Prostate gland (tissue), 2 donors: ENCODE measurements around the gene ZNF385D.

Experiments used
- POLR2A ChIP-seq: fragments of 450-650 bp; IDR thresholded peaks from one replicate; pipeline ENCODE4 v1.6.1; 2016; ENCODE audit warnings: antibody characterized with exemption, mild to moderate bottlenecking
- TF ChIP-seq, protein P1 (sequence below), 4 experiments: fragments of 200-600 bp in 2 of 4; fragments of 450-650 bp in 2 of 4; sonication (generic) in 2 of 4; IDR thresholded peaks; 1 replicate in 3 of 4; 2 replicates in 1 of 4; pipeline ENCODE4 v1.5.1; 2016 to 2019; ENCODE audit warnings: antibody characterized with exemption in 4 of 4, mild to moderate bottlenecking in 2 of 4, moderate library complexity in 2 of 4

DNA sequence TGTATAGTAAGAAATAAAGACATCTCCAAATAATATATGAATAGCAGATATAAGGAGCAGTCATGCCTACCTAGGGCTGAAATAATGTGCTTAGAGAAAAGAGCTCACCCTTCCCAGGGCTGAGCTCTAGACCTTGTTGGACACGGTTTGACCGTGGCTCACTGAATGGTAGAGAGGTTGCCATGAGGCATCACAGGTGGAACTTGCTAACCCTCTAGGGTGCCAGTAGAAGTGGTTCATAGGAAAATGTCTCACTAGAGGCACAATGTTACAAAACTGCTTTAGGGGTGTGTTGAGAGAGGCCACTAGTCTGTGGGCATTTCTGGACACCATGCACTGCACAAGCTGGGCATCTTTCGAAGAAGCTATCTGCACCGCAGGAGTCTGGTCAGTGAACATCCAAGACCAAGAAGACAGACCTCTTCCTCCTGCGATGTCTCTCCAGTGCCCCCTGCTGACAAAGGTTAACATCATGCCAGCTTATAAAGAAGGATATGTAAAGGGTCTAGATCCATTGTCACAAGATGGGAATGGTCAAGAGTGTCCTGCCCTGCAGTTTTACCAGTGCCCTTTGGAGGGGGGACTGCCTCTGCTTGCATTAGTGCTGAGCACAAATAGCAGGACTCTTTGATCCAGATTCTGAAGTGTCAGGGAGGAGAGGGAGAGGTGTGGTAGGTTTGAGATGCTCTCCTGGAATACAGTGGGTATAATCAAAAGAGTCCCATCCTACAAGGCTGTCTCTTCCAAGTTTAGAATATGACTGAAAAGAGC, 266.8 kb downstream of the ZNF385D start:
- TF ChIP-seq POLR2A: no peak
- TF ChIP-seq, protein P1, sequence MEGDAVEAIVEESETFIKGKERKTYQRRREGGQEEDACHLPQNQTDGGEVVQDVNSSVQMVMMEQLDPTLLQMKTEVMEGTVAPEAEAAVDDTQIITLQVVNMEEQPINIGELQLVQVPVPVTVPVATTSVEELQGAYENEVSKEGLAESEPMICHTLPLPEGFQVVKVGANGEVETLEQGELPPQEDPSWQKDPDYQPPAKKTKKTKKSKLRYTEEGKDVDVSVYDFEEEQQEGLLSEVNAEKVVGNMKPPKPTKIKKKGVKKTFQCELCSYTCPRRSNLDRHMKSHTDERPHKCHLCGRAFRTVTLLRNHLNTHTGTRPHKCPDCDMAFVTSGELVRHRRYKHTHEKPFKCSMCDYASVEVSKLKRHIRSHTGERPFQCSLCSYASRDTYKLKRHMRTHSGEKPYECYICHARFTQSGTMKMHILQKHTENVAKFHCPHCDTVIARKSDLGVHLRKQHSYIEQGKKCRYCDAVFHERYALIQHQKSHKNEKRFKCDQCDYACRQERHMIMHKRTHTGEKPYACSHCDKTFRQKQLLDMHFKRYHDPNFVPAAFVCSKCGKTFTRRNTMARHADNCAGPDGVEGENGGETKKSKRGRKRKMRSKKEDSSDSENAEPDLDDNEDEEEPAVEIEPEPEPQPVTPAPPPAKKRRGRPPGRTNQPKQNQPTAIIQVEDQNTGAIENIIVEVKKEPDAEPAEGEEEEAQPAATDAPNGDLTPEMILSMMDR (IDR thresholded peaks at IDR 0.05): peak in 3 of 4 experiments; percentile 25 to 35 (median 35)
